Panc1 (cell line): ENCODE measurements around the gene SPTSSA. TPM values are rescaled to one million over a fixed set of nuclear protein-coding genes. Genes with fewer than 3 reads are reported as not detected.

Experiments used
- ATAC-seq: fragments of 200-7000 bp; cut with Tn5 transposase; 2 replicates; pipeline ENCODE4 v1.9.1; 2020; ENCODE audit warnings: mild to moderate bottlenecking, moderate library complexity
- BruUV-seq: library from RNA; stranded (reverse); fragments of 400-500 nt; replicated peaks from 2 replicates; lab custom pipeline; 2021; lab: Mats Ljungman, UMichigan
- CTCF ChIA-PET: fragments of 300-600 bp; sonication (Branson Sonifier 250); formaldehyde crosslinking; loops from one replicate; lab custom pipeline; 2022; ENCODE audit warnings: antibody characterized with exemption; lab: Charles Lee
- POLR2A ChIA-PET: fragments of 300-600 bp; sonication (Branson Sonifier 250); formaldehyde crosslinking; loops from one replicate; lab custom pipeline; 2022; ENCODE audit warnings: antibody characterized with exemption; lab: Charles Lee
- DNase-seq: peaks from one replicate; pipeline ENCODE4 v3.0.0-alpha.2; 2010; ENCODE audit warnings: low read depth, low spot score
- H3K27ac ChIP-seq: 2 replicates; pipeline ENCODE4 v1.5.1; 2011; ENCODE audit warnings: mild to moderate bottlenecking, low read length, inconsistent platforms
- H3K27me3 ChIP-seq: fragments of 200-500 bp; sonication (Bioruptor generic); 2 replicates; pipeline ENCODE4 v1.6.0; 2014; ENCODE audit warnings: low read length, inconsistent platforms; ENCODE audit not compliant: control insufficient read depth, insufficient read depth
- H3K36me3 ChIP-seq: fragments of 200-500 bp; sonication (Bioruptor generic); 2 replicates; pipeline ENCODE4 v1.5.1; 2014; ENCODE audit warnings: inconsistent platforms, mild to moderate bottlenecking, low read length, moderate library complexity; ENCODE audit not compliant: control insufficient read depth, insufficient read depth
- H3K4me1 ChIP-seq: 2 replicates; pipeline ENCODE4 v1.5.1; 2011; ENCODE audit warnings: inconsistent platforms, mild to moderate bottlenecking, low read length, moderate library complexity; ENCODE audit not compliant: control insufficient read depth, insufficient read depth
- H3K4me3 ChIP-seq, 2 experiments: 2 replicates each; pipeline ENCODE4 v1.5.1; 2011 to 2012; ENCODE audit warnings: low read depth in 2 of 2, low read length in 2 of 2, mild to moderate bottlenecking in 2 of 2, inconsistent platforms in 1 of 2, moderate library complexity in 1 of 2
- H3K9me3 ChIP-seq: fragments of 200-500 bp; sonication (Bioruptor generic); 2 replicates; pipeline ENCODE4 v1.5.1; 2014; ENCODE audit warnings: low read depth, mild to moderate bottlenecking, inconsistent platforms, low read length, moderate library complexity; ENCODE audit not compliant: control insufficient read depth, insufficient read depth
- POLR2AphosphoS5 ChIP-seq: IDR thresholded peaks from 2 replicates; pipeline ENCODE4 v1.6.1; 2012; ENCODE audit warnings: mild to moderate bottlenecking, low read depth, low read length, moderate library complexity
- REST ChIP-seq, 2 experiments: IDR thresholded peaks; 2 replicates each; pipeline ENCODE4 v1.6.1; 2011 to 2012; ENCODE audit warnings: low read depth in 2 of 2, control low read depth in 1 of 2, low read length in 1 of 2, mild to moderate bottlenecking in 1 of 2, moderate library complexity in 1 of 2; ENCODE audit not compliant: insufficient read depth in 1 of 2
- SIN3A ChIP-seq: IDR thresholded peaks from 2 replicates; pipeline ENCODE4 v1.6.1; 2012; ENCODE audit warnings: low read depth, mild to moderate bottlenecking, low read length, moderate library complexity, borderline replicate concordance; ENCODE audit not compliant: insufficient read depth
- TCF7L2 ChIP-seq: IDR thresholded peaks from 2 replicates; pipeline ENCODE4 v1.6.1; 2011; ENCODE audit warnings: mild to moderate bottlenecking, low read depth, low read length, inconsistent platforms
- in situ Hi-C: cut with HindIII; loops from 2 replicates; pipeline ENCODE4 v1.10.0; 2016; ENCODE audit warnings: low sequenced_read_pairs, low pct_unique_long_range_greater_than_20kb
- intact Hi-C: fragments of 100-400 bp; cut with micrococcal nuclease; formaldehyde crosslinking; loops from one replicate; pipeline ENCODE4 v1.10.0; 2022; ENCODE audit not compliant: unreplicated experiment
- total RNA-seq: library from RNA; stranded (reverse); gene quantifications from one replicate; pipeline ENCODE4 v1.2.1, GENCODE V29; 2021; ENCODE audit not compliant: unreplicated experiment
- TF ChIP-seq, protein P1 (sequence below): fragments of 450-650 bp; IDR thresholded peaks from 2 replicates; pipeline ENCODE4 v1.5.1; 2017; ENCODE audit warnings: mild to moderate bottlenecking

SPTSSA gene
- total RNA-seq, 1 experiment from 2014 or later = 15.6 TPM

DNA sequence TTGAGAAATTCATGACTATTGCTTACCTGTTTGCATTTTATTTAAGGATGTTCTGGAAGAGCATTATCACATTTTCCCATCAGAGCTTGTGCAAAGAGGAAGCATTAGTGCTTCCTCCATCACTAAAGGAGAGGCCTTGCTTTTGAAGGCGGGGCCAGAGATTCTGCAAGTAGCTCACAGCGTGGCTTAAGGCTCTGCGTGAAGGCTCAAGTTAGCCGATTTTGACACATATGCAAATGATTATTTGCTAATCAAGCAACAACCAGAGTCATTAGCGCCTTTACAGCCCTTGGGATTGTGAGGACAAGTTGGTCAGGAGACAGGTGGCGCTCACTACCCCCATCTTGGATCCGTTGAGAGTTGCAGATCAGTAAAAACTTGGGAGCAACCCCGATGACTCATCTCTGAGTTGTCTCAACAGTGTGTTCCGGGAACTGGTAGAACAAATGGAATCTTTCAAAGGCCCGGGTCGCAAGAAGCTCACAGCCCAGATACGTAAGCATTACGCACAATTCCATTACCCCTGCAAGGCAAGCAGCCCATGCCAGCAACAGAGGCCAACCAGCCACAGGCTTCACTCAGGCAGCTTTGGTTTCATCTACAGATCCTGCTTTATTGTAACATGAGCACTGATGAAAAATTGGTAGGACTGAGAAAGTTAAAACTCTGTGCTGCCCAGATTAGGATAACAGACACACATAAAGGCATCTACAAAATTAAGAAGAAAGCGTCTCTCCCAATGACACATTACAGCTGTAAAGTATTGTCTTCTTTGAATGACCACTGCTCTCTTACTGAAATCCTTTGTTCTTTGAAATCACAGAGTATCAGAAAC lies 34.9 kb upstream of the SPTSSA start:
- in situ Hi-C loops (no loop called here), intact Hi-C loops (loop anchor here (1.0 kb wide), 1 partner anchor 166 kb away; no protein-coding TSS in a partner anchor)
- POLR2A ChIA-PET = no interaction called here
- Histone ChIP-seq H3K9me3 (no peaks in the 10 kb centered on the region), H3K27ac (peak overlapping the region; percentile 75), H3K4me1 (peaks cover 15% of the 10 kb centered on the region), H3K27me3 (no peaks in the 10 kb centered on the region), H3K36me3 (no peaks in the 10 kb centered on the region), H3K4me3 (peak overlapping the region in 1 of 2 experiments; percentile 39; a peak in 2 of 4 replicates)
- ATAC-seq (peak; percentile 91), DNase-seq (peak; percentile 85)
- no TSS peak for BruUV-seq
- TF ChIP-seq POLR2AphosphoS5 = peak; percentile 24; the same call in 1 of the 2 replicates
- no peak for TF ChIP-seq TCF7L2
- CTCF ChIA-PET = interaction anchor here (0.6 to 1.9 kb wide), 4 partner anchors 25 to 166 kb away, joined by 3 to 7 read pairs (median 4); no protein-coding TSS in a partner anchor

GRCh38 chr14:34496007-34496678 lies 34.1 kb upstream of the SPTSSA start:
- no peak overlapping the region for H3K4me3 ChIP-seq
- TF ChIP-seq TCF7L2 (no peak), REST (IDR thresholded peaks at IDR 0.05; ENCODE audit: insufficient read depth in 1 of 2, low read depth in 2 of 2, low read length in 1 of 2) (no peak), POLR2AphosphoS5 (no peak), SIN3A (no peak)
- POLR2A ChIA-PET = interaction anchor here (0.7 kb wide), 2 partner anchors 13 to 164 kb away, joined by 5 to 13 read pairs; no protein-coding TSS in a partner anchor
- H3K27me3 ChIP-seq = no peaks in the 10 kb centered on the region
- ATAC-seq = no peak
- peaks cover 15% of the 10 kb centered on the region for H3K4me1 ChIP-seq
- H3K9me3 ChIP-seq = no peaks in the 10 kb centered on the region
- intact Hi-C loops = no loop called here
- in situ Hi-C loops = no loop called here
- peak overlapping the region; percentile 70 for H3K27ac ChIP-seq
- no TSS peak for BruUV-seq
- CTCF ChIA-PET = interaction anchor here (1.0 to 1.9 kb wide), 3 partner anchors 131 to 165 kb away, joined by 3 to 5 read pairs (median 4); no protein-coding TSS in a partner anchor
- no peak for DNase-seq
- no peaks in the 10 kb centered on the region for H3K36me3 ChIP-seq

DNA sequence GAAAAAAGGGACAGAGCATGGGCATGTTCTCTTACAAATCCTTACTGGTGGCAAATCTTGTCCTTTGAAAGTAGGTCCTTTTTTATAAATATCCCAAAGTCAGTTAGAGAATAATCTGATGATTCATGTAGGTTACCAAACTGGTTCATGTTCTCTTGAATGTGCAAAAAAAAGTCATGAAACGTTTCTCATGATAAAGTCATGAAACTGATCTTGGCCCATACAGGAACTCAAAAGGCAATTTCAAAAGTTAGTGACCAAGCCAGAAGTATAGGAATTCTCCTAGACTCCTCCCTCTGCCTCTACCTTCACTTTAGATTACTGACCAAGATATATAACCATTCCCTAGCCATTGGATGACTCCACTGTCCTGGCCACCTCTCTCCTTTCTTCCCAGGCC lies 27.3 kb upstream of the SPTSSA start:
- Histone ChIP-seq H3K4me1 (no peaks in the 10 kb centered on the region), H3K27me3 (no peaks in the 10 kb centered on the region), H3K27ac (no peak overlapping the region), H3K36me3 (no peaks in the 10 kb centered on the region), H3K4me3 (no peak overlapping the region), H3K9me3 (no peaks in the 10 kb centered on the region)
- no peak for DNase-seq
- no TSS peak for BruUV-seq
- in situ Hi-C loops = no loop called here
- ATAC-seq = no peak
- intact Hi-C loops = no loop called here
- TF ChIP-seq, protein P1, sequence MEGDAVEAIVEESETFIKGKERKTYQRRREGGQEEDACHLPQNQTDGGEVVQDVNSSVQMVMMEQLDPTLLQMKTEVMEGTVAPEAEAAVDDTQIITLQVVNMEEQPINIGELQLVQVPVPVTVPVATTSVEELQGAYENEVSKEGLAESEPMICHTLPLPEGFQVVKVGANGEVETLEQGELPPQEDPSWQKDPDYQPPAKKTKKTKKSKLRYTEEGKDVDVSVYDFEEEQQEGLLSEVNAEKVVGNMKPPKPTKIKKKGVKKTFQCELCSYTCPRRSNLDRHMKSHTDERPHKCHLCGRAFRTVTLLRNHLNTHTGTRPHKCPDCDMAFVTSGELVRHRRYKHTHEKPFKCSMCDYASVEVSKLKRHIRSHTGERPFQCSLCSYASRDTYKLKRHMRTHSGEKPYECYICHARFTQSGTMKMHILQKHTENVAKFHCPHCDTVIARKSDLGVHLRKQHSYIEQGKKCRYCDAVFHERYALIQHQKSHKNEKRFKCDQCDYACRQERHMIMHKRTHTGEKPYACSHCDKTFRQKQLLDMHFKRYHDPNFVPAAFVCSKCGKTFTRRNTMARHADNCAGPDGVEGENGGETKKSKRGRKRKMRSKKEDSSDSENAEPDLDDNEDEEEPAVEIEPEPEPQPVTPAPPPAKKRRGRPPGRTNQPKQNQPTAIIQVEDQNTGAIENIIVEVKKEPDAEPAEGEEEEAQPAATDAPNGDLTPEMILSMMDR = no peak
- TF ChIP-seq REST (IDR thresholded peaks at IDR 0.05; ENCODE audit: insufficient read depth in 1 of 2, low read depth in 2 of 2, low read length in 1 of 2) = no peak
- no peak for TF ChIP-seq POLR2AphosphoS5
- no peak for TF ChIP-seq SIN3A
- no peak for TF ChIP-seq TCF7L2
- CTCF ChIA-PET = no interaction called here
- POLR2A ChIA-PET = no interaction called here
